ENCODE measurements around the gene ABHD12.

ABHD12 gene

GRCh38 chr20:25287631-25288290, 102.9 kb downstream of the ABHD12 start:
- Histone ChIP-seq H3K27ac (ENCODE audit: low read depth, low read length, severe bottlenecking) (no peak overlapping the region), H3K4me3 (ENCODE audit: extremely low read depth, insufficient read depth, low read length, poor library complexity, severe bottlenecking) (no peak overlapping the region), H3K9me3 (ENCODE audit: control insufficient read depth, low read length) (no peaks in the 10 kb centered on the region), H3K36me3 (ENCODE audit: control insufficient read depth, insufficient read depth, low read length) (peaks cover 79% of the 10 kb centered on the region), H3K4me1 (ENCODE audit: control insufficient read depth, insufficient read depth, low read length, poor library complexity, severe bottlenecking) (no peaks in the 10 kb centered on the region)
- 96 to 97% methylated on average over 13 to 15 of the region's 16 CpGs for WGBS, 2 experiments (ENCODE audit: insufficient coverage in 2 of 2)

GRCh38 chr20:25286917-25287316, 103.7 kb downstream of the ABHD12 start:
- Histone ChIP-seq H3K9me3 (ENCODE audit: control insufficient read depth, low read length) (no peaks in the 10 kb centered on the region), H3K4me3 (ENCODE audit: extremely low read depth, insufficient read depth, low read length, poor library complexity, severe bottlenecking) (no peak overlapping the region), H3K36me3 (ENCODE audit: control insufficient read depth, insufficient read depth, low read length) (peaks cover 82% of the 10 kb centered on the region), H3K4me1 (ENCODE audit: control insufficient read depth, insufficient read depth, low read length, poor library complexity, severe bottlenecking) (no peaks in the 10 kb centered on the region), H3K27ac (ENCODE audit: low read depth, low read length, severe bottlenecking) (no peak overlapping the region)
- 94 to 97% methylated on average over 8 to 12 of the region's 12 CpGs for WGBS, 2 experiments (ENCODE audit: insufficient coverage in 2 of 2)

DNA sequence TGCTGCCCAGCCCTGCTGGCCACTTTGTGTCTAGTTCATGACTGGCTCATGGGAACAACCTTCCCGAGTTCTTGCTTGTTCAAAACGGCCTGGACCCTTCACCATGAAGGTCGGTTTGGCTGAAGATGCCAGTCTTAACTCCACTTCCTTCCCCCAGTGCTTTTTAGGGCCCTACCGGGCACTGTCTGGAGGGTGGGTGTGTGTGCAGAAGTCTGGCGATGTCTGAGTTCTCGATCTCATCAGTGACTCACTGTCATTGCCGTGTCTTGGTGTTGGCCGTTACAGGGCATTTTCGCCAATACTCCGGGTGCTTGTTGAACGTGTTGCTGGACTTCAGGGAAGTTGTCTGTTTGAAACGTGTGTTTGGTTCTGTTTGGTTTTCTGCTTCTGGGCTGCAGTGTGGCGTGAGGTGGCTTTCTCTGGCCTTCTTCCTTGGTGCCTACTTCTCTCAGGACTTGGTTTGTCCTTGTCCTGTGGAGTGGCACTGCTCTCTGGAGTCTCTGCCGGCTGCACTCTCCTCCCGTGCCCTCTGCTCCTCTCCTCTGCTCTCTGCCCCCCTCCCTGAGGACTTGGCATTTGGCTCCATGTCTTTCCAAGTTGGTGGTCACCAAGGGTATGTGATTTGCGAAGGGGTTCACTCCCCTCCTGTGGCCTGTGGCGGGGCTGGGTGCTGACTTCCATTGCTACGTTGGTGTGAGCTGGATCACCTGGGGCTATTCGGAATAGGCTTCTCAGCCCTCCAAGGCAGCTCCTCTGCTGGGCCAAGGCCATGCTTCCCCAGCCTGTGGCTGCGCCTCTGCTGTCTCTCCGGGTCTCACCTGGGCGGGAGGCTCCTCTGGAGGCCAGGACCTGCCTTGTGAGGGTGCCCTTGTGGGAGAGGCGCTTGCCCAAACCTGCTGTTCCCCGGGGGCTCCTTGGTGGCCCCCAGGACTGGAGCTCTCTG, 104.5 kb downstream of the ABHD12 start:
- H3K4me1 ChIP-seq (ENCODE audit: control insufficient read depth, insufficient read depth, low read length, poor library complexity, severe bottlenecking) = no peaks in the 10 kb centered on the region
- peaks cover 84% of the 10 kb centered on the region for H3K36me3 ChIP-seq (ENCODE audit: control insufficient read depth, insufficient read depth, low read length)
- no peak overlapping the region for H3K27ac ChIP-seq (ENCODE audit: low read depth, low read length, severe bottlenecking)
- 88 to 92% methylated on average over 18 to 21 of the region's 24 CpGs for WGBS, 2 experiments (ENCODE audit: insufficient coverage in 2 of 2)
- H3K9me3 ChIP-seq (ENCODE audit: control insufficient read depth, low read length) = no peaks in the 10 kb centered on the region
- H3K4me3 ChIP-seq (ENCODE audit: extremely low read depth, insufficient read depth, low read length, poor library complexity, severe bottlenecking) = no peak overlapping the region

DNA sequence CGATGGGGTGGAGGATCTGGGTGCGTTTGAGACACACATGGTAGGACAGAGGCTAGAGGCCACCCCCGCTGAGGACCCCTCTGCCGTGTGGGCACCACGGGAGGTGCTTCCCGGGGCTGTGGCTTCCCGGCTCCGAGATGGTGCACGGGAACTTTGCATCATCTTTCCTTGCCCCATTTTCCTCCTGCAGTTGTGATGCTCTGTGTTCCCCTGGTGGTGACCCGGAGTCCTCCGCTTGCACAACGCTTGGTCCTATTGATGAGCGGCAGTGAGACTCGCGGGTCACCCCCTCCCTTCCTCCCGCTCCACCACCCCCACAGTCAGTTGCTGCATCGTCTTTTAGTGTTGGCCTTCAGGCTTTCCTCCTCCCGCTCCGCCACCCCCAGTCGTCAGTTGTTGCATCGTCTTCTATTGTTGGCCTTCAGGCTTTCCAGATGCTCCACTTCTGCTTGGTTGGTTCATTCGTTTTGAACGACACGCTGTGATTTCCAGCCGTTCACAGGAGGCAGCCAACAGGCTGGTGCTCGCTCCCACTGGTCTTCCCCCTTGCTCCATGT, 105.5 kb downstream of the ABHD12 start:
- H3K27ac ChIP-seq (ENCODE audit: low read depth, low read length, severe bottlenecking) = no peak overlapping the region
- WGBS, 2 experiments (ENCODE audit: insufficient coverage in 2 of 2) = 89 to 90% methylated on average over 23 to 24 of the region's 26 CpGs
- H3K4me1 ChIP-seq (ENCODE audit: control insufficient read depth, insufficient read depth, low read length, poor library complexity, severe bottlenecking) = no peaks in the 10 kb centered on the region
- peaks cover 83% of the 10 kb centered on the region for H3K36me3 ChIP-seq (ENCODE audit: control insufficient read depth, insufficient read depth, low read length)
- no peak overlapping the region for H3K4me3 ChIP-seq (ENCODE audit: extremely low read depth, insufficient read depth, low read length, poor library complexity, severe bottlenecking)
- no peaks in the 10 kb centered on the region for H3K9me3 ChIP-seq (ENCODE audit: control insufficient read depth, low read length)

- H3K27ac ChIP-seq (ENCODE audit: low read depth, low read length, severe bottlenecking) = no peak overlapping the region
- H3K4me1 ChIP-seq (ENCODE audit: control insufficient read depth, insufficient read depth, low read length, poor library complexity, severe bottlenecking) = no peaks in the 10 kb centered on the region
- 94 to 95% methylated on average over 15 to 17 of the region's 17 CpGs for WGBS, 2 experiments (ENCODE audit: insufficient coverage in 2 of 2)
- peaks cover 91% of the 10 kb centered on the region for H3K36me3 ChIP-seq (ENCODE audit: control insufficient read depth, insufficient read depth, low read length)
- no peaks in the 10 kb centered on the region for H3K9me3 ChIP-seq (ENCODE audit: control insufficient read depth, low read length)
- H3K4me3 ChIP-seq (ENCODE audit: extremely low read depth, insufficient read depth, low read length, poor library complexity, severe bottlenecking) = no peak overlapping the region
These were observed 106.5 kb downstream of the ABHD12 start for GRCh38 chr20:25284131-25284601.

DNA sequence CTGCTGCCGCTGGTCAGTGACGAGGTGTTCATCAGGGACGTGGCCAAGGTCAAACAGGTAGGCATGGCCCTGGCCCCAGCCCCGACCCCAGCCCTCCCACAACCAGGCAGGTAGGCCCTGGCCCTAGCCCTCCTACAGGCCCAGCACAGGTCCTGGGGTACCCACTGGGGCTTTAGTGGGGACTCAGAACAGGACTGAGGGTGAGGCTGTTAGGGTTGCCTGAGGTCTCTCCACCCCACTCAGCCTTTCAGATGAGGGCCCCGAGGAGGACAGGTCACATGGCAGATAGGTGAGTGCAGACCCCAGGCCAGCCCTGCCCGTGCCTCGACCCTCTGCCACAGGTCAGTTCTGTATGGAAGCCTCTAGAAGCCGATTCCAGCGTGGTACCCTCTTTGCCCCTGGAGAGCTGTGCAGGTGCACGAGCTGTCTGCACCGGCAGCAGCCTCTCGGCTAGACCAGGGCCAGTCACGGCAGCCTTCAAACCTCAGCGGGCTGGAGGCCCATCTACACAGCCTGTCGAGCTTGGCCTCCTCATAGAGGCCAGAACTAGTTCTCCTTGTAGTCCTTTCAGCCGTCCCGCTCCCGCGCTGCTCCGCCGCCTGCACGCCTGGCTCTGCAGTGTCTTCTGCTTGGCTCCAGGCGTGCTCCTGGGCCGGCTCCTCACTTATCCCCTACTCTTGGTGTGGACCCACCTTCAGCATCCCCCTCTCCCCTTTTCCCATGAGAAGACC, 107.2 kb downstream of the ABHD12 start:
- H3K4me3 ChIP-seq (ENCODE audit: extremely low read depth, insufficient read depth, low read length, poor library complexity, severe bottlenecking) = no peak overlapping the region
- 96 to 97% methylated on average over 24 of the region's 24 CpGs for WGBS, 2 experiments (ENCODE audit: insufficient coverage in 2 of 2)
- no peaks in the 10 kb centered on the region for H3K4me1 ChIP-seq (ENCODE audit: control insufficient read depth, insufficient read depth, low read length, poor library complexity, severe bottlenecking)
- H3K9me3 ChIP-seq (ENCODE audit: control insufficient read depth, low read length) = no peaks in the 10 kb centered on the region
- H3K27ac ChIP-seq (ENCODE audit: low read depth, low read length, severe bottlenecking) = no peak overlapping the region
- H3K36me3 ChIP-seq (ENCODE audit: control insufficient read depth, insufficient read depth, low read length) = peaks cover 92% of the 10 kb centered on the region

DNA sequence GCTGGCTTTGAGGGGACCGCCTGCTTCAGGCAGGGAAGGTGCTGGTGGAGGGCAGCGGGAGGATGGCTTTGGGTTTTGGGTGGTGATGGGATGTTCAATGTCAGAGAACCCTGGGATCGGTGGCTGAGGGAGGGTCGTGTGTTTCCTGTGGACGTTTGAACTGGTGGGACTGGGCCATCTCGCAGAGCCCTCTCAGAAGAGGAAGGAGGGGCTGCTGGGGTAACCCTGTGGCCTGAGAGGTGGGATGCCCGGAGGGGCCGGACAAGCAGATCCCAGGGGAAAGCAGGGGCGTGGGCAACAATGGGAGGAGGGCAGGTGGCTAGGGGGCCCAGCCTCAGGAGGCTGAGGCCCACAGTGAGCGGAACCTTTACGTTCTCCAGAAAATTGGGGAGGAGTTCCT, 107.8 kb downstream of the ABHD12 start:
- H3K4me1 ChIP-seq (ENCODE audit: control insufficient read depth, insufficient read depth, low read length, poor library complexity, severe bottlenecking) = no peaks in the 10 kb centered on the region
- H3K36me3 ChIP-seq (ENCODE audit: control insufficient read depth, insufficient read depth, low read length) = peaks cover 92% of the 10 kb centered on the region
- no peak overlapping the region for H3K27ac ChIP-seq (ENCODE audit: low read depth, low read length, severe bottlenecking)
- H3K4me3 ChIP-seq (ENCODE audit: extremely low read depth, insufficient read depth, low read length, poor library complexity, severe bottlenecking) = no peak overlapping the region
- WGBS, 2 experiments (ENCODE audit: insufficient coverage in 2 of 2) = 95 to 96% methylated on average over 11 of the region's 11 CpGs
- H3K9me3 ChIP-seq (ENCODE audit: control insufficient read depth, low read length) = no peaks in the 10 kb centered on the region

DNA sequence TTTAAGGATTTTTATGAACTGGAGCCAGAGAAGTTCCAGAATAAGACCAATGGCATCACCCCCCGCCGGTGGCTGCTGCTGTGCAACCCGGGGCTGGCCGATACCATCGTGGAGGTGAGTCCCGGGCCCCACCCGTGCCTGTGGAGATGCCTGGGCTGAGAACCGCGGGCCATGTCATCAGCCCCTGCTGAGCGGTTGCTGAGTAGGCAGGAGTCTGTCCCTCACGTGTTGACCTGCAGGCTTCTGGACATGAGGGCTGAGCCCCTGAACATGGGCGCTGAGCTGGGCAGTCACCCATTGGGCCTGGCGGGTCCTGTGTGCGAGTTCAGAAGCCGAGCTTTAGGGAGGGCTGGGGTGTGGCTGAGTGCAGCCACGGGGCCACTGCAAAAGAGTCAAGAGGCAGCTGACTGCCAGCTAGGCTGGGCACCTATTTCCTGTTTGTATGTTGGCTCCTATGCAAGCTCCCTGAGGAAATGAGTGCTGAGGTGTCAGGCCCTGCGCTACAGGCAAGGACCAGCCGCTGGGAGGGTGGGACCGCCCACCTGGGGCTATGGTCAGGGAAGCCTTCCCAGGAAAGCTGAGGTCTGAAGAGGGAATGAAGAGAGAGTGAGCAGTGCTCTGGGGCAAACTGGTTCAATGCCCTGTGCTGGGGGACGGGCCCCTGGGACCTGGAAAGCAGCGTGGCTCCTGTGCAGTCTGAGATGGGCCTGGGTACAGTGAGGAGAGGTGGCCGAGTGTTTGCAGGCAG, 108.4 kb downstream of the ABHD12 start:
- Histone ChIP-seq H3K36me3 (ENCODE audit: control insufficient read depth, insufficient read depth, low read length) (peaks cover 91% of the 10 kb centered on the region), H3K4me3 (ENCODE audit: extremely low read depth, insufficient read depth, low read length, poor library complexity, severe bottlenecking) (no peak overlapping the region), H3K27ac (ENCODE audit: low read depth, low read length, severe bottlenecking) (no peak overlapping the region), H3K9me3 (ENCODE audit: control insufficient read depth, low read length) (no peaks in the 10 kb centered on the region), H3K4me1 (ENCODE audit: control insufficient read depth, insufficient read depth, low read length, poor library complexity, severe bottlenecking) (no peaks in the 10 kb centered on the region)
- WGBS, 2 experiments (ENCODE audit: insufficient coverage in 2 of 2) = 94 to 95% methylated on average over 21 of the region's 22 CpGs

- no peaks in the 10 kb centered on the region for H3K9me3 ChIP-seq (ENCODE audit: control insufficient read depth, low read length)
- no peaks in the 10 kb centered on the region for H3K4me1 ChIP-seq (ENCODE audit: control insufficient read depth, insufficient read depth, low read length, poor library complexity, severe bottlenecking)
- WGBS, 2 experiments (ENCODE audit: insufficient coverage in 2 of 2) = 92 to 95% methylated on average over 21 of the region's 21 CpGs
- no peak overlapping the region for H3K27ac ChIP-seq (ENCODE audit: low read depth, low read length, severe bottlenecking)
- peaks cover 91% of the 10 kb centered on the region for H3K36me3 ChIP-seq (ENCODE audit: control insufficient read depth, insufficient read depth, low read length)
- no peak overlapping the region for H3K4me3 ChIP-seq (ENCODE audit: extremely low read depth, insufficient read depth, low read length, poor library complexity, severe bottlenecking)
These were observed 109.1 kb downstream of the ABHD12 start for GRCh38 chr20:25281541-25281991.

All from mesodermal cell (in vitro differentiated cells).